Measurements from ENCODE around the gene KRTAP5-1. TPM values are rescaled to one million over a fixed set of nuclear protein-coding genes. Genes with fewer than 3 reads are reported as not detected.

Gene KRTAP5-1
- polyA plus RNA-seq, 1 donor (not counting 4 experiments of a cell fraction or from before 2014, with no cell fraction given): not detected

DNA sequence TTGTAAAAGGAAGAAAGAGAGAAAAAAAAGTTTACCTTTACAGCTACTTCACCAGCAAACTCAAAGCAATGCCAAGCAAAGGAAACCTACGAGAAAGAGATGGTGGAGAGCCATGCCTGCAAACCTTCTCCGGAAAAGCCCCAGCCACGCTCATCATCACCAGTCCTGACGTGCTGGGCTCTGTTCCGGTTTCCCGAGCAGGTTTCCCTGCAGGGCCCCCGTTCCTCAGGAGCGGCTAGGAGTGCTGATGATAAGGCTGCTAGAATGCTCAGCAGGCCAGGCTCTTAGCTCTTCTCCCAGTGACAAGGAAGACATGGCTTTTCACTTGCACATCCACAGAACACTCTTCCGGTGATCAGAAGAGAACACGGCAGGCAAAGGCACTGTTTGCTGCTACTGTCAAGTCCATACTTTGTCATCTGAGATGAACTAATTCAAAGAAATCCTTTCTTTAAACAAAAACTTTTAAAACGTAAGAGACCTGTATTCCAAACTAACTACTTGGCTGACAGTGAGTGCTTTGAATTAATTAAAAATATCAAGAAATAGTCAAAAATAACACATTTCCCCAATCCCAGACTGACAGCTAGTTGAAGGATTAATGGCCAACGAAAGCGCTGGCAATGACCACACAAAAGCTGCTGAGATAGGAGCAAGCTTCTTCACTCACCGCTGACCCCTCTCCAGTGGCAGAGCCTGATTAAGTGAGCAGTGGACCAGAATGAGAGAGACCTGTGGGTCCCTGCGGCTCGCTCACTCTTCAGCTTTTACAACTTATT, 48.8 kb downstream of the KRTAP5-1 start:
- Histone ChIP-seq H3K4me3 (ENCODE audit: control insufficient read depth in 2 of 3, extremely low read depth in 1 of 3, insufficient read depth in 2 of 3, low read depth in 1 of 3, low read length in 3 of 3) (no peak overlapping the region), H3K27me3 (ENCODE audit: control insufficient read depth, extremely low read depth, insufficient read depth, low read length) (no peaks in the 10 kb centered on the region), H3K9me3 (ENCODE audit: control insufficient read depth, low read depth, low read length) (no peaks in the 10 kb centered on the region), H3K79me2 (ENCODE audit: control insufficient read depth, insufficient read depth, low read length) (peaks cover 41% of the 10 kb centered on the region), H3K4me2 (ENCODE audit: control insufficient read depth, extremely low read depth, insufficient read depth, low read depth, low read length) (peak overlapping the region; percentile 42), H3K36me3 (ENCODE audit: control insufficient read depth in 2 of 2, extremely low read depth in 1 of 2, insufficient read depth in 2 of 2, low read length in 2 of 2) (peaks cover 0 to 4% of the 10 kb centered on the region in 2 experiments), H3K27ac (ENCODE audit: control insufficient read depth, insufficient read depth, low read length) (peak overlapping the region; percentile 17), H3K4me1 (ENCODE audit: control insufficient read depth, extremely low read depth, insufficient read depth, low read length) (peaks cover 55% of the 10 kb centered on the region), H3K9ac (ENCODE audit: control insufficient read depth, extremely low read depth, insufficient read depth, low read length) (peak overlapping the region; percentile 30), H4K20me1 (ENCODE audit: control insufficient read depth, extremely low read depth, insufficient read depth, low read length) (peaks cover 21% of the 10 kb centered on the region), H2AFZ (ENCODE audit: control insufficient read depth, low read length) (no peak overlapping the region), H3K9me1 (ENCODE audit: control insufficient read depth, extremely low read depth, insufficient read depth, low read length) (peaks cover 27% of the 10 kb centered on the region)
- dilution Hi-C loops (cut with MboI; ENCODE audit: extremely low pct_ligation_motif_present, low sequenced_read_pairs): loop anchor here (10.0 kb wide), 1 partner anchor 99 kb away; no protein-coding TSS in a partner anchor
- peak; percentile 63 for FAIRE-seq
- no peak for DNase-seq (ENCODE audit: low read depth, low spot score)
- TF ChIP-seq, protein P1, sequence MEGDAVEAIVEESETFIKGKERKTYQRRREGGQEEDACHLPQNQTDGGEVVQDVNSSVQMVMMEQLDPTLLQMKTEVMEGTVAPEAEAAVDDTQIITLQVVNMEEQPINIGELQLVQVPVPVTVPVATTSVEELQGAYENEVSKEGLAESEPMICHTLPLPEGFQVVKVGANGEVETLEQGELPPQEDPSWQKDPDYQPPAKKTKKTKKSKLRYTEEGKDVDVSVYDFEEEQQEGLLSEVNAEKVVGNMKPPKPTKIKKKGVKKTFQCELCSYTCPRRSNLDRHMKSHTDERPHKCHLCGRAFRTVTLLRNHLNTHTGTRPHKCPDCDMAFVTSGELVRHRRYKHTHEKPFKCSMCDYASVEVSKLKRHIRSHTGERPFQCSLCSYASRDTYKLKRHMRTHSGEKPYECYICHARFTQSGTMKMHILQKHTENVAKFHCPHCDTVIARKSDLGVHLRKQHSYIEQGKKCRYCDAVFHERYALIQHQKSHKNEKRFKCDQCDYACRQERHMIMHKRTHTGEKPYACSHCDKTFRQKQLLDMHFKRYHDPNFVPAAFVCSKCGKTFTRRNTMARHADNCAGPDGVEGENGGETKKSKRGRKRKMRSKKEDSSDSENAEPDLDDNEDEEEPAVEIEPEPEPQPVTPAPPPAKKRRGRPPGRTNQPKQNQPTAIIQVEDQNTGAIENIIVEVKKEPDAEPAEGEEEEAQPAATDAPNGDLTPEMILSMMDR (optimal IDR thresholded peaks at IDR 0.05 in 1 of 3, IDR thresholded peaks at IDR 0.05 in 1 of 3, conservative IDR thresholded peaks at IDR 0.05 in 1 of 3; ENCODE audit: extremely low read depth in 1 of 3, insufficient read depth in 2 of 3, low read length in 3 of 3): no peak
- TF ChIP-seq EZH2 (IDR thresholded peaks at IDR 0.05; ENCODE audit: low read length): no peak

DNA sequence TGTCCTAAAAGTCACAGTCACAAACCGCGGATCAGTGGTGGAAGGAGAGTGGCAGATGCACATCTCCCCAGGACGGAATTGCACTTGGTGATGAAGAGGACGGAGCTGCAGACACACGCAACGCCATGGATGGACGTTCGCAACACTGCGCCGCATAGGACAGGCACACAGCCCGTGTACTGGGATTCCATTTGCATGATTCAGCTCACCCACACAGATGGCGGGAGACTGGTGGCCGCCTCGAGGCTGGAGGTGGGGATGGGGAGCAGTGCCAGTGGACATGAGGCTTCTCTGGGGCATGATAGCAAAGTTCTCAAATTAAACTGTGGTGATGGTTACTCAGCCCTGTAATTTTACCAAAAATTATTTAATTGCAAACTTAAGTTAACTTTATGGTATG, 50.4 kb downstream of the KRTAP5-1 start:
- Histone ChIP-seq H3K9me1 (ENCODE audit: control insufficient read depth, extremely low read depth, insufficient read depth, low read length) (peaks cover 32% of the 10 kb centered on the region), H3K27me3 (ENCODE audit: control insufficient read depth, extremely low read depth, insufficient read depth, low read length) (no peaks in the 10 kb centered on the region), H3K4me1 (ENCODE audit: control insufficient read depth, extremely low read depth, insufficient read depth, low read length) (peaks cover 66% of the 10 kb centered on the region), H2AFZ (ENCODE audit: control insufficient read depth, low read length) (no peak overlapping the region), H3K4me3 (ENCODE audit: control insufficient read depth in 2 of 3, extremely low read depth in 1 of 3, insufficient read depth in 2 of 3, low read depth in 1 of 3, low read length in 3 of 3) (no peak overlapping the region), H3K27ac (ENCODE audit: control insufficient read depth, insufficient read depth, low read length) (no peak overlapping the region), H4K20me1 (ENCODE audit: control insufficient read depth, extremely low read depth, insufficient read depth, low read length) (peaks cover 28% of the 10 kb centered on the region), H3K79me2 (ENCODE audit: control insufficient read depth, insufficient read depth, low read length) (peaks cover 55% of the 10 kb centered on the region), H3K9me3 (ENCODE audit: control insufficient read depth, low read depth, low read length) (no peaks in the 10 kb centered on the region), H3K36me3 (ENCODE audit: control insufficient read depth in 2 of 2, extremely low read depth in 1 of 2, insufficient read depth in 2 of 2, low read length in 2 of 2) (peaks cover 3 to 4% of the 10 kb centered on the region in 2 experiments), H3K4me2 (ENCODE audit: control insufficient read depth, extremely low read depth, insufficient read depth, low read depth, low read length) (peak overlapping the region; percentile 42), H3K9ac (ENCODE audit: control insufficient read depth, extremely low read depth, insufficient read depth, low read length) (no peak overlapping the region)
- no peak for TF ChIP-seq EZH2 (IDR thresholded peaks at IDR 0.05; ENCODE audit: low read length)
- TF ChIP-seq, protein P1 (optimal IDR thresholded peaks at IDR 0.05 in 1 of 3, IDR thresholded peaks at IDR 0.05 in 1 of 3, conservative IDR thresholded peaks at IDR 0.05 in 1 of 3; ENCODE audit: extremely low read depth in 1 of 3, insufficient read depth in 2 of 3, low read length in 3 of 3): no peak
- FAIRE-seq: no peak
- no peak for DNase-seq (ENCODE audit: low read depth, low spot score)
- dilution Hi-C loops (cut with MboI; ENCODE audit: extremely low pct_ligation_motif_present, low sequenced_read_pairs): loop anchor here (10.0 kb wide), 1 partner anchor 100 kb away; no protein-coding TSS in a partner anchor

Other genes with a start within 250 kb of the KRTAP5-1 start
- gene BRSK2, start 195.3 kb downstream of the KRTAP5-1 start, polyA plus RNA-seq: 0.09 to 0.85 TPM (median 0.20 TPM) in 3 replicates
- gene MOB2, start 98.5 kb downstream of the KRTAP5-1 start, polyA plus RNA-seq: 33.7 to 61.9 TPM (median 37.7 TPM) in 3 replicates
- gene DUSP8, start 13.0 kb downstream of the KRTAP5-1 start, polyA plus RNA-seq: 0.58 to 1.7 TPM (median 1.3 TPM) in 3 replicates
- gene KRTAP5-2, start 13.0 kb upstream of the KRTAP5-1 start, polyA plus RNA-seq: not detected in 3 replicates
- gene KRTAP5-3, start 23.2 kb upstream of the KRTAP5-1 start, polyA plus RNA-seq: not detected in 3 replicates
- gene KRTAP5-4, start 36.9 kb upstream of the KRTAP5-1 start, polyA plus RNA-seq: not detected in 3 replicates
- gene KRTAP5-5, start 44.5 kb upstream of the KRTAP5-1 start, polyA plus RNA-seq: not detected in 3 replicates
- gene KRTAP5-6, start 111.9 kb upstream of the KRTAP5-1 start, polyA plus RNA-seq: not detected in 3 replicates
- gene IFITM10, start 165.3 kb upstream of the KRTAP5-1 start, polyA plus RNA-seq: 0.03 to 0.18 TPM (median 0.14 TPM) in 3 replicates
- 152 to 353 TPM (median 215 TPM) in 3 replicates for gene CTSD, start 178.6 kb upstream of the KRTAP5-1 start, polyA plus RNA-seq
- 19.3 to 26.4 TPM (median 22.3 TPM) in 3 replicates for gene SYT8, start 249.7 kb upstream of the KRTAP5-1 start, polyA plus RNA-seq